Spleen (tissue), 7 donors: ENCODE measurements around the gene CSE1L.

Source experiments
- CTCF ChIP-seq, 11 experiments: fragments of 200-600 bp in 7 of 11; fragments of 450-650 bp in 4 of 11; sonication (generic) in 4 of 11; IDR thresholded peaks in 8 of 11; conservative IDR thresholded peaks in 3 of 11; 1 replicate in 7 of 11; 2 replicates in 4 of 11; pipeline versions ENCODE4 v1.4.0 to v1.8.0; 2016 to 2021; ENCODE audit warnings: antibody characterized with exemption in 11 of 11, inconsistent platforms in 4 of 11, mild to moderate bottlenecking in 1 of 11
- POLR2A ChIP-seq, 3 donors: fragments of 450-650 bp; IDR thresholded peaks; one replicate each; pipeline ENCODE4 v1.5.1; 2017; ENCODE audit warnings: antibody characterized with exemption in 3 of 3, mild to moderate bottlenecking in 1 of 3
- donor health status: DM: no; HTN: no; CAD: no; lungs with moderate emphysema.
- donor health status: DM: no; HTN: no; CAD: no.
- donor health status: DM: no; HTN: no; CAD: no.

GRCh38 chr20:49106328-49106727 is 60.2 kb downstream of the CSE1L start:
- TF ChIP-seq CTCF (IDR thresholded peaks at IDR 0.05 in 8 of 11, conservative IDR thresholded peaks at IDR 0.05 in 3 of 11) (no peak), POLR2A (IDR thresholded peaks at IDR 0.05) (no peak)
